ENCODE data around the gene LYST.

LYST gene

GRCh38 chr1:235683653-235684052, 183.1 kb downstream of the LYST start:
- no peaks in the 10 kb centered on the region for H3K27me3 Mint-ChIP-seq (ENCODE audit: low read depth)
- H3K4me3 Mint-ChIP-seq = no peak overlapping the region
- peaks cover 8% of the 10 kb centered on the region for H3K36me3 Mint-ChIP-seq (ENCODE audit: low read depth)
- no peaks in the 10 kb centered on the region for H3K4me1 Mint-ChIP-seq
- no peaks in the 10 kb centered on the region for H3K9me3 Mint-ChIP-seq
- H3K27ac Mint-ChIP-seq = no peak overlapping the region
- TF ChIP-seq CTCF (IDR thresholded peaks at IDR 0.05; ENCODE audit: unreplicated experiment in 3 of 3) = no peak

DNA sequence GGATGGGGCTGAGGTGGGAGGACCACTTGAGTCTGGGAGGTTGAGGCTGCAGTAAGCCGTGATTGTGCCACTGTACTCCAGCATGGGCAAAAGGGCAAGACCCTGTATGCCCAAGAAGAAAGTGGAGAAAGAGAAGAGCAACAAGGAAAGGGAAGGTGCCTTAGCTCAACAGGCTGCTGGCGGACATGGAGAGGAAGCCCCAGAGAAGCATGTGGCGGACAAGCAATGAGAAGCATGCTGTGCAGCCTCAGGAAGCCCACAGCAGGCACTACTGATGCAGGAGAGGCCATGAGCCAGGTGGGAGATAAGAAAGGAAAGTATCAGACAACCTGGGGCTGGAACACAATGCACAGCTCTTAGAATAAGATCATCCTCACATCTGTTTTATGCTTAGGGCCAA, 184.5 kb downstream of the LYST start:
- H3K4me3 Mint-ChIP-seq = no peak overlapping the region
- no peaks in the 10 kb centered on the region for H3K27me3 Mint-ChIP-seq (ENCODE audit: low read depth)
- no peaks in the 10 kb centered on the region for H3K9me3 Mint-ChIP-seq
- no peak for TF ChIP-seq CTCF (IDR thresholded peaks at IDR 0.05; ENCODE audit: unreplicated experiment in 3 of 3)
- H3K4me1 Mint-ChIP-seq = no peaks in the 10 kb centered on the region
- H3K36me3 Mint-ChIP-seq (ENCODE audit: low read depth) = peaks cover 8% of the 10 kb centered on the region
- no peak overlapping the region for H3K27ac Mint-ChIP-seq

GRCh38 chr1:235679644-235680043, 187.1 kb downstream of the LYST start:
- TF ChIP-seq CTCF (IDR thresholded peaks at IDR 0.05; ENCODE audit: unreplicated experiment in 3 of 3) = no peak
- H3K27me3 Mint-ChIP-seq (ENCODE audit: low read depth) = no peaks in the 10 kb centered on the region
- no peaks in the 10 kb centered on the region for H3K9me3 Mint-ChIP-seq

GRCh38 chr1:235679005-235679404, 187.7 kb downstream of the LYST start:
- Mint-ChIP-seq H3K27me3 (ENCODE audit: low read depth) (no peaks in the 10 kb centered on the region), H3K27ac (no peak overlapping the region), H3K36me3 (ENCODE audit: low read depth) (peaks cover 22% of the 10 kb centered on the region), H3K4me1 (no peaks in the 10 kb centered on the region), H3K9me3 (no peaks in the 10 kb centered on the region), H3K4me3 (no peak overlapping the region)
- no peak for TF ChIP-seq CTCF (IDR thresholded peaks at IDR 0.05; ENCODE audit: unreplicated experiment in 3 of 3)

More at GRCh38 chr1:235679644-235680043, 187.1 kb downstream of the LYST start:
- Mint-ChIP-seq H3K4me1 (no peaks in the 10 kb centered on the region), H3K36me3 (ENCODE audit: low read depth) (peaks cover 24% of the 10 kb centered on the region), H3K27ac (no peak overlapping the region), H3K4me3 (no peak overlapping the region)

DNA sequence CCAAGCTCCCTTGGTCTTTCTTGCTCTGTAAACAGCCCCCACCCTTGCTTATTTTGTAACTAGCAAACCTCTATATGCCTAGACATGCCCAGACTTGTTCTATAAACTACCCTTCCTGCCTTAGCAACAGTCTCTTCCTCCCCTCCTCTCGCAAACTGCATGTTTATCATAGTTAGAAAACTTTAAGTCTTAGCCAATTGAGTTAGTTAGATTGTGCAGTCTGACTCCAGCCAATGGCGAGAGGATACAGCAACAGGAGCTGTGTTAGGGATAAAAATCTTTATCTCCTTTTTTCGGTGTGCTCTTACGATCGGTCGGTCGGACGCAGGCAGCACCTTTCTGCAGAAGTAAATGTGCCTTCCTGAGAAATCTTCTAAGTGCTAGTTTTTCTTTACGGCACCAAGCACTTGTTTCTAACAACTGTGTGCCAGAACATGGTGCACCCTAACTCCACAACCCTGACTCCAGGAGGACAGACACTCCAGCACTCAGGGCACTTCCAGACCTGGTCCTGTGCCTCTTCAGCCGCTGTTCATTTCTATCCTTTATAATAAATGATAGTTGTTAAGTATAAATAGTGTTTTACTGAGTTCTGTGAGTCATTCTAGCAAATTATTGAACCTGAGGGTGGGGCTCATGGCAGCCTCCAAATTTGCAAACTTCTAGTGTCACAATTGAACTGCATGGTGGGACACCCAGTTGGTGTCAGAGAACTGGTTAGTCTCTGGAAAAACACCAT, 191.4 kb downstream of the LYST start:
- Mint-ChIP-seq H3K4me1 (no peaks in the 10 kb centered on the region), H3K4me3 (no peak overlapping the region), H3K27ac (no peak overlapping the region), H3K9me3 (peaks cover 8% of the 10 kb centered on the region), H3K36me3 (ENCODE audit: low read depth) (peaks cover 45% of the 10 kb centered on the region), H3K27me3 (ENCODE audit: low read depth) (no peaks in the 10 kb centered on the region)
- no peak for TF ChIP-seq CTCF (IDR thresholded peaks at IDR 0.05; ENCODE audit: unreplicated experiment in 3 of 3)

- Mint-ChIP-seq H3K9me3 (peaks cover 18% of the 10 kb centered on the region), H3K27me3 (ENCODE audit: low read depth) (no peaks in the 10 kb centered on the region), H3K4me1 (no peaks in the 10 kb centered on the region), H3K27ac (no peak overlapping the region), H3K36me3 (ENCODE audit: low read depth) (peaks cover 53% of the 10 kb centered on the region), H3K4me3 (no peak overlapping the region)
- no peak for TF ChIP-seq CTCF (IDR thresholded peaks at IDR 0.05; ENCODE audit: unreplicated experiment in 3 of 3)
Observed at GRCh38 chr1:235673981-235674380, 192.7 kb downstream of the LYST start.

Measured in nephron (organoid).